ENCODE results near the gene GNAQ. TPM values are rescaled to one million over a fixed set of nuclear protein-coding genes. Genes with fewer than 3 reads are reported as not detected.

The GNAQ gene
- total RNA-seq, 1 donor from 2014 or later, result 46.7 TPM

- no peak for DNase-seq (ENCODE audit: extremely low spot score, unreplicated experiment)
- Mint-ChIP-seq H3K36me3 (peaks cover 25% of the 10 kb centered on the region), H3K9me3 (peaks cover 5% of the 10 kb centered on the region), H3K27me3 (no peaks in the 10 kb centered on the region), H3K27ac (peak overlapping the region; percentile 61), H3K4me1 (ENCODE audit: unreplicated experiment) (peaks cover 19% of the 10 kb centered on the region), H3K4me3 (no peak overlapping the region)
- no peak for TF ChIP-seq CTCF (conservative IDR thresholded peaks at IDR 0.05)
These were observed 224.3 kb downstream of the GNAQ start for GRCh38 chr9:77807281-77807683.

GRCh38 chr9:77806741-77807140 lies 224.9 kb downstream of the GNAQ start:
- Mint-ChIP-seq H3K9me3 (peaks cover 5% of the 10 kb centered on the region), H3K4me1 (ENCODE audit: unreplicated experiment) (peaks cover 19% of the 10 kb centered on the region), H3K27ac (no peak overlapping the region), H3K36me3 (peaks cover 21% of the 10 kb centered on the region), H3K4me3 (no peak overlapping the region), H3K27me3 (no peaks in the 10 kb centered on the region)
- DNase-seq (ENCODE audit: extremely low spot score, unreplicated experiment), result no peak
- TF ChIP-seq CTCF (conservative IDR thresholded peaks at IDR 0.05), result no peak

- no peak overlapping the region for H3K27ac Mint-ChIP-seq
- no peak for DNase-seq (ENCODE audit: extremely low spot score, unreplicated experiment)
- peaks cover 18% of the 10 kb centered on the region for H3K36me3 Mint-ChIP-seq
- no peak overlapping the region for H3K4me3 Mint-ChIP-seq
- peaks cover 5% of the 10 kb centered on the region for H3K9me3 Mint-ChIP-seq
- no peak for TF ChIP-seq CTCF (conservative IDR thresholded peaks at IDR 0.05)
- H3K4me1 Mint-ChIP-seq (ENCODE audit: unreplicated experiment), result peaks cover 19% of the 10 kb centered on the region
- H3K27me3 Mint-ChIP-seq, result no peaks in the 10 kb centered on the region
These were observed 225.8 kb downstream of the GNAQ start for GRCh38 chr9:77805810-77806209.

DNA sequence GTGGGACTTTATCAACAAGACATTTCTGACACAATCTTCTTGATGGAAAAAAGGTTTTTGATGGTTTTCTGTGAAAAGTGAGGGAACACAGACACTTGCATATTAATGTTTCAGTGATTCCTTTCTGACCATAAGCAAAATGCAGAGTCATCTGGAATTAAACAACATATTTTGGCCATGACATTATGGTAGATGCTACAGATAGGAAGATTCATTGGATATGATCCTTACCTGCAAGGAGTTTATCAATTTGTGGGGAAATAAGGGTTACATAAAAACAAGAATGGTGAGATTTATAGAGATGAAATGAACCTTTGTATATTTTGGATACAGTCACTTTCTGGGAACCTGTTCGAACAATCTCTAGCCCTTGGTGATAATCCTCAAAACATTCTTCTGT lies 228.2 kb downstream of the GNAQ start:
- Mint-ChIP-seq H3K4me3 (no peak overlapping the region), H3K9me3 (no peaks in the 10 kb centered on the region), H3K4me1 (ENCODE audit: unreplicated experiment) (peaks cover 18% of the 10 kb centered on the region), H3K36me3 (peaks cover 8% of the 10 kb centered on the region), H3K27me3 (no peaks in the 10 kb centered on the region), H3K27ac (no peak overlapping the region)
- TF ChIP-seq CTCF (conservative IDR thresholded peaks at IDR 0.05), result no peak
- DNase-seq (ENCODE audit: extremely low spot score, unreplicated experiment), result no peak

DNA sequence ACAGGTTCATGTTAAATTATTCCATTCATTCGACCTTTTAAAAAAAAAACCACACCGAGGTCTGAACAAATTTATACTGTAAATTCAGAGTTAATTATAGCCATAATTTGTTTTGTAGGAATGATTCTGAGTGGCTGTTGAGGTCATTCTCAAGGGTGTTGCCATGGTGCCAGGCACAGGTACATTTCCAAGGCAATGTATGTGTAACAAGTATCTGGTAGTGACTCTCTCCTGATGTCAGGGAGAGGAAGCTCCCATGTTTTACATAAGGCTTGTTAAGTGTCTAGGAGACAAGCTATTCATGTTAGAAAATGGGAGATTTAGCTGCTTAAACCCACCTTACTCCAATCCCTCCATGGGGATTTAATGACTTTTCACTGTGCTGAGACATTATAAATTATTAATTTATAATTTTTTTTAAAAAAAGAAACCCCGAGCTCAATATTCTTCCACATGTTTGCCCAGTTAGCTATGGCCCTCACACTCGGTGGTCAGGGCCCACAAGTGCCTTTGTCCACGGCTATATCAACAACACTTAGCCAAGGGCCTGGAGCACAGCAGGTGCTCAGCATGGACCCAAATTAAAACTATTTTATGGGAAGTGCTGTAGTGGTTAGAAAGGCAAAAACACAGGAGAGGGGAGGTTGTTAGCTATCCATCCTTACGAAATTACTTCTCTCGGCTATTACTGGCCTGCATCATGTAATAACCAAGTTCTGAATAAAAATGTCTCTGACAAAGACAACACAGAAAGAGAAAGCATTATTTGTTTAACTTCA lies 228.9 kb downstream of the GNAQ start:
- no peak overlapping the region for H3K27ac Mint-ChIP-seq
- DNase-seq (ENCODE audit: extremely low spot score, unreplicated experiment), result no peak
- peaks cover 8% of the 10 kb centered on the region for H3K36me3 Mint-ChIP-seq
- no peaks in the 10 kb centered on the region for H3K9me3 Mint-ChIP-seq
- peaks cover 11% of the 10 kb centered on the region for H3K4me1 Mint-ChIP-seq (ENCODE audit: unreplicated experiment)
- no peak for TF ChIP-seq CTCF (conservative IDR thresholded peaks at IDR 0.05)
- no peaks in the 10 kb centered on the region for H3K27me3 Mint-ChIP-seq
- H3K4me3 Mint-ChIP-seq, result no peak overlapping the region

Measured in type B pancreatic cell (in vitro differentiated cells).